SK-N-SH treated with all-trans-retinoic acid at 6 μM for 48 hours (cell line): ENCODE measurements around the gene KRT85.

Experiments used
- ATAC-seq: fragments of 200-7000 bp; cut with Tn5 transposase; 3 replicates; pipeline ENCODE4 v1.9.1; 2020; ENCODE audit warnings: mild to moderate bottlenecking, moderate library complexity
- BACH2 ChIP-seq: fragments of 250-450 bp; sonication (Bioruptor Pico); IDR thresholded peaks from 2 replicates; pipeline ENCODE4 v1.9.0; 2021; ENCODE audit warnings: mild to moderate bottlenecking, borderline replicate concordance
- CSDC2 ChIP-seq: fragments of 250-450 bp; sonication (Bioruptor Pico); IDR thresholded peaks from 2 replicates; pipeline ENCODE4 v1.5.0; 2020; ENCODE audit warnings: mild to moderate bottlenecking, moderate library complexity
- CSRNP3 ChIP-seq: fragments of 250-450 bp; sonication (Bioruptor Pico); IDR thresholded peaks from 2 replicates; pipeline ENCODE4 v1.5.1; 2021; ENCODE audit warnings: mild to moderate bottlenecking, moderate library complexity
- ISL1 ChIP-seq: fragments of 250-450 bp; sonication (Bioruptor Pico); IDR thresholded peaks from 2 replicates; pipeline ENCODE4 v2.1.2; 2022; ENCODE audit warnings: mild to moderate bottlenecking, moderate library complexity
- PATZ1 ChIP-seq: fragments of 250-450 bp; sonication (Bioruptor Pico); IDR thresholded peaks from 2 replicates; pipeline ENCODE4 v1.8.0; 2020; ENCODE audit warnings: mild to moderate bottlenecking, moderate library complexity, borderline replicate concordance
- POU6F1 ChIP-seq: fragments of 250-450 bp; sonication (Bioruptor Pico); IDR thresholded peaks from 2 replicates; pipeline ENCODE4 v1.8.0; 2021; ENCODE audit warnings: low read depth, mild to moderate bottlenecking, moderate library complexity, borderline replicate concordance
- RARB ChIP-seq: fragments of 250-450 bp; sonication (Bioruptor Pico); IDR thresholded peaks from 2 replicates; pipeline ENCODE4 v1.8.0; 2021; ENCODE audit warnings: mild to moderate bottlenecking, moderate library complexity
- SNAI2 ChIP-seq: fragments of 250-450 bp; sonication (Bioruptor Pico); IDR thresholded peaks from 2 replicates; pipeline ENCODE4 v1.5.0; 2020; ENCODE audit warnings: mild to moderate bottlenecking, moderate library complexity
- TCF4 ChIP-seq: fragments of 250-450 bp; sonication (Bioruptor Pico); IDR thresholded peaks from 2 replicates; pipeline ENCODE4 v1.8.0; 2021; ENCODE audit warnings: mild to moderate bottlenecking, moderate library complexity, borderline replicate concordance
- ZC3H10 ChIP-seq: fragments of 250-450 bp; sonication (Bioruptor Pico); IDR thresholded peaks from 2 replicates; pipeline ENCODE4 v1.5.1; 2021; ENCODE audit warnings: mild to moderate bottlenecking, moderate library complexity
- ZFP3 ChIP-seq: fragments of 250-450 bp; sonication (Bioruptor Pico); IDR thresholded peaks from 2 replicates; pipeline ENCODE4 v1.5.0; 2020; ENCODE audit warnings: mild to moderate bottlenecking, moderate library complexity
- ZFP30 ChIP-seq: fragments of 450-650 bp; formaldehyde crosslinking; IDR thresholded peaks from 2 replicates; pipeline ENCODE4 v1.5.0; 2022; ENCODE audit warnings: mild to moderate bottlenecking, moderate library complexity

Gene KRT85

GRCh38 chr12:52311285-52311648 lies 56.0 kb downstream of the KRT85 start:
- no peak for ATAC-seq
- TF ChIP-seq ZC3H10 (CRISPR knock-in tag) (no peak), SNAI2 (no peak), CSRNP3 (CRISPR knock-in tag) (no peak), PATZ1 (no peak), ISL1 (CRISPR knock-in tag) (no peak)

GRCh38 chr12:52310622-52311284 lies 56.5 kb downstream of the KRT85 start:
- no peak for ATAC-seq
- TF ChIP-seq RARB (CRISPR knock-in tag) (no peak), ZFP30 (CRISPR knock-in tag) (no peak), CSDC2 (CRISPR knock-in tag) (no peak), POU6F1 (CRISPR knock-in tag) (no peak), ZFP3 (CRISPR knock-in tag) (no peak), BACH2 (no peak), TCF4 (CRISPR knock-in tag) (no peak)
